SK-N-SH (cell line): ENCODE data around the gene RAC2. TPM values are rescaled to one million over a fixed set of nuclear protein-coding genes. Genes with fewer than 3 reads are reported as not detected.

ENCODE experiments used
- CTCF ChIA-PET: fragments of 300-600, 350-600 bp; formaldehyde crosslinking; extraction: SDS; loops from one replicate; lab custom pipeline; 2021; lab: Yijun Ruan, JAX
- POLR2A ChIA-PET: fragments of 350-600 bp; sonication (Branson Sonifier 250); formaldehyde crosslinking; extraction: SDS; loops from one replicate; lab custom pipeline; 2020; ENCODE audit warnings: antibody characterized with exemption, inconsistent platforms; lab: Yijun Ruan, JAX
- DNase-seq: peaks from one replicate; pipeline ENCODE4 v3.0.0; 2012
- H2AFZ ChIP-seq: fragments of 200-600 bp; sonication (generic); 2 replicates; pipeline ENCODE4 v1.8.1; 2016; ENCODE audit warnings: antibody characterized with exemption, mild to moderate bottlenecking, low read depth
- H3F3A ChIP-seq: fragments of 200-600 bp; sonication (generic); replicated peaks from 2 replicates; pipeline ENCODE3; 2016; ENCODE audit warnings: antibody characterized with exemption, mild to moderate bottlenecking; ENCODE audit not compliant: insufficient read depth
- H3K27ac ChIP-seq, 2 experiments: fragments of 200-500 bp in 1 of 2; fragments of 200-600 bp in 1 of 2; sonication (Bioruptor generic) in 1 of 2; sonication (generic), shearing (Covaris generic) in 1 of 2; 2 replicates each; pipeline versions ENCODE4 v1.5.1 to v1.6.1; 2014 to 2016; ENCODE audit warnings: low read depth in 2 of 2, inconsistent platforms in 1 of 2, low read length in 1 of 2, mild to moderate bottlenecking in 1 of 2, mixed read lengths in 1 of 2
- H3K27me3 ChIP-seq: fragments of 200-600 bp; sonication (generic), shearing (Covaris generic); 2 replicates; pipeline ENCODE4 v1.6.1; 2016; ENCODE audit warnings: mixed run types; ENCODE audit not compliant: insufficient read depth
- H3K36me3 ChIP-seq, 2 experiments: fragments of 200-500 bp in 1 of 2; fragments of 200-600 bp in 1 of 2; sonication (Bioruptor generic) in 1 of 2; sonication (generic) in 1 of 2; replicated peaks in 1 of 2; 2 replicates each; pipeline versions ENCODE3 to v1.5.1; 2014 to 2016; ENCODE audit warnings: low read length in 1 of 2, mild to moderate bottlenecking in 1 of 2; ENCODE audit not compliant: insufficient read depth in 2 of 2, control insufficient read depth in 1 of 2
- H3K4me1 ChIP-seq, 2 experiments: fragments of 200-500 bp in 1 of 2; fragments of 200-600 bp in 1 of 2; sonication (Bioruptor generic) in 1 of 2; sonication (generic), shearing (Covaris generic) in 1 of 2; 2 replicates each; pipeline versions ENCODE4 v1.5.1 to v1.6.1; 2014 to 2016; ENCODE audit warnings: low read depth in 1 of 2, low read length in 1 of 2, mixed run types in 1 of 2; ENCODE audit not compliant: insufficient read depth in 2 of 2, control insufficient read depth in 1 of 2
- H3K4me2 ChIP-seq: fragments of 200-600 bp; sonication (generic), shearing (Covaris generic); 2 replicates; pipeline ENCODE4 v1.6.1; 2017; ENCODE audit warnings: mixed run types
- H3K4me3 ChIP-seq, 2 experiments: fragments of 200-500 bp in 1 of 2; fragments of 200-600 bp in 1 of 2; sonication (Bioruptor generic) in 1 of 2; sonication (generic), shearing (Covaris generic) in 1 of 2; 2 replicates each; pipeline versions ENCODE4 v1.5.1 to v1.8.1; 2014 to 2016; ENCODE audit warnings: low read depth in 2 of 2, inconsistent platforms in 1 of 2, low read length in 1 of 2, mild to moderate bottlenecking in 1 of 2, mixed read lengths in 1 of 2, moderate library complexity in 1 of 2
- H3K79me2 ChIP-seq: fragments of 200-600 bp; sonication (generic); 2 replicates; pipeline ENCODE4 v1.8.1; 2017; ENCODE audit warnings: mild to moderate bottlenecking; ENCODE audit not compliant: insufficient read depth
- H3K9ac ChIP-seq: fragments of 200-600 bp; sonication (generic); 2 replicates; pipeline ENCODE4 v1.6.1; 2017; ENCODE audit warnings: mixed run types
- H3K9me2 ChIP-seq: fragments of 200-600 bp; sonication (generic); 2 replicates; pipeline ENCODE4 v1.6.1; 2017; ENCODE audit warnings: mixed run types
- H3K9me3 ChIP-seq: fragments of 200-600 bp; sonication (generic); 2 replicates; pipeline ENCODE4 v1.6.1; 2017; ENCODE audit warnings: mixed run types, mild to moderate bottlenecking, moderate library complexity
- H4K20me1 ChIP-seq: fragments of 200-600 bp; sonication (generic); 2 replicates; pipeline ENCODE4 v1.6.1; 2017; ENCODE audit warnings: mild to moderate bottlenecking, mixed run types; ENCODE audit not compliant: insufficient read depth
- CHD2 ChIP-seq: fragments of 150-350 bp; IDR thresholded peaks from 2 replicates; pipeline ENCODE4 v1.6.1; 2018; ENCODE audit warnings: low read length; ENCODE audit not compliant: partially characterized antibody
- EP300 ChIP-seq, 2 experiments: IDR thresholded peaks; 2 replicates each; pipeline versions ENCODE4 v1.4.0 to v1.6.1; 2012; ENCODE audit warnings: borderline replicate concordance in 1 of 2, low read depth in 1 of 2, low read length in 1 of 2
- FOSL2 ChIP-seq: IDR thresholded peaks from 2 replicates; pipeline ENCODE4 v1.4.0; 2012; ENCODE audit warnings: low read depth, mild to moderate bottlenecking, moderate library complexity, borderline replicate concordance
- NFIC ChIP-seq: IDR thresholded peaks from 2 replicates; pipeline ENCODE4 v1.4.0; 2012; ENCODE audit warnings: borderline replicate concordance
- RXRA ChIP-seq: IDR thresholded peaks from 2 replicates; pipeline ENCODE4 v1.4.0; 2012; ENCODE audit warnings: low read depth, mild to moderate bottlenecking, borderline replicate concordance
- SMC3 ChIP-seq: IDR thresholded peaks from 2 replicates; pipeline ENCODE4 v1.6.1; 2012; ENCODE audit warnings: low read depth, low read length, improper control_type of control experiment
- WGBS: methylation state at CpG from one replicate; pipeline ENCODE4 v1.1.6; 2017; ENCODE audit warnings: low lambda C conversion rate; 5-methylcytosine and 5-hydroxymethylcytosine counted together
- polyA plus RNA-seq, 3 experiments: library from polyadenylated mRNA; depleted of rRNA; stranded (reverse); fragments of >200 nt; gene quantifications; 2 replicates each; pipeline ENCODE4 v1.2.3, GENCODE V29; 2012
- TF ChIP-seq, protein P1 (sequence below): IDR thresholded peaks from 2 replicates; pipeline ENCODE4 v1.4.0; 2012; ENCODE audit warnings: low read depth, borderline replicate concordance
- TF ChIP-seq, protein P2 (sequence below): IDR thresholded peaks from 2 replicates; pipeline ENCODE4; 2012
- TF ChIP-seq, protein P3 (sequence below): IDR thresholded peaks from 2 replicates; pipeline ENCODE4 v1.6.1; 2012; ENCODE audit warnings: mild to moderate bottlenecking, low read depth, low read length, moderate library complexity
- TF ChIP-seq, protein P4 (sequence below): IDR thresholded peaks from 2 replicates; pipeline ENCODE4 v1.4.0; 2012; ENCODE audit warnings: low read depth, borderline replicate concordance
- TF ChIP-seq, protein P5 (sequence below): IDR thresholded peaks from 2 replicates; pipeline ENCODE4 v1.4.0; 2012; ENCODE audit warnings: low read depth

The RAC2 gene
- polyA plus RNA-seq, 1 of the 3 experiments (the other 2 are of a cell fraction) = 29.9 TPM

DNA sequence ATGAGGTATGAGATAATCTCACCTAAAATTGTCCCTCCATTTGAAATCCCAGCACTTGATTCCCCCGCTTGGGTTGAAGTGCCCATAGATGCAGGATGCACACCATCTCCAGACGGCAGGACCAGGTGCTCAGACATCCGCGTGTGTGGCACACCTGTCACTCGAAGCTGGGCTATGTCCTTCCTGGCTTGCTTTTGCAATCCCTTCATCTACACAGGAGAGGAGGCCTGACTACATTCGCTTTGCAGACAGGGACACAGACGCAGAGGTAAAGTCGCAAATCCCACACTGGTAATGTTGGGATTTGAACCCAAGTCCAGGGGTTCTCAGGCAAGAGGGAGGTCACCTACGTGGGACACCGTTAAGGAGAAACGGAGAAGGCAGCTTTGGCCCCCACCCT lies 31.1 kb upstream of the RAC2 start:
- TF ChIP-seq SMC3 (no peak), FOSL2 (no peak), EP300 (IDR thresholded peaks at IDR 0.05; ENCODE audit: borderline replicate concordance in 1 of 2, low read depth in 1 of 2, low read length in 1 of 2) (no peak)
- TF ChIP-seq, protein P1, sequence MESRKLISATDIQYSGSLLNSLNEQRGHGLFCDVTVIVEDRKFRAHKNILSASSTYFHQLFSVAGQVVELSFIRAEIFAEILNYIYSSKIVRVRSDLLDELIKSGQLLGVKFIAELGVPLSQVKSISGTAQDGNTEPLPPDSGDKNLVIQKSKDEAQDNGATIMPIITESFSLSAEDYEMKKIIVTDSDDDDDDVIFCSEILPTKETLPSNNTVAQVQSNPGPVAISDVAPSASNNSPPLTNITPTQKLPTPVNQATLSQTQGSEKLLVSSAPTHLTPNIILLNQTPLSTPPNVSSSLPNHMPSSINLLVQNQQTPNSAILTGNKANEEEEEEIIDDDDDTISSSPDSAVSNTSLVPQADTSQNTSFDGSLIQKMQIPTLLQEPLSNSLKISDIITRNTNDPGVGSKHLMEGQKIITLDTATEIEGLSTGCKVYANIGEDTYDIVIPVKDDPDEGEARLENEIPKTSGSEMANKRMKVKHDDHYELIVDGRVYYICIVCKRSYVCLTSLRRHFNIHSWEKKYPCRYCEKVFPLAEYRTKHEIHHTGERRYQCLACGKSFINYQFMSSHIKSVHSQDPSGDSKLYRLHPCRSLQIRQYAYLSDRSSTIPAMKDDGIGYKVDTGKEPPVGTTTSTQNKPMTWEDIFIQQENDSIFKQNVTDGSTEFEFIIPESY = no peak
- peaks cover 15% of the 10 kb centered on the region for H3F3A ChIP-seq
- no peaks in the 10 kb centered on the region for H3K27me3 ChIP-seq
- H3K4me1 ChIP-seq = 0 out of 4 replicates have a peak, but pooled peaks cover 0 to 6% of the 10 kb centered on the region in 2 experiments
- WGBS = 96% methylated on average over 8 of the region's 11 CpGs
- no peak overlapping the region for H2AFZ ChIP-seq
- no peak overlapping the region for H3K27ac ChIP-seq
- H3K4me3 ChIP-seq = no peak overlapping the region
- H3K79me2 ChIP-seq = no peaks in the 10 kb centered on the region
- ChIA-PET POLR2A (no interaction called here), CTCF (no interaction called here)
- H3K9ac ChIP-seq = no peak overlapping the region
- H3K9me2 ChIP-seq = no peaks in the 10 kb centered on the region
- no peak for DNase-seq
- no peaks in the 10 kb centered on the region for H4K20me1 ChIP-seq
- no peaks in the 10 kb centered on the region for H3K9me3 ChIP-seq
- no peaks in the 10 kb centered on the region for H3K36me3 ChIP-seq
- no peak overlapping the region for H3K4me2 ChIP-seq

DNA sequence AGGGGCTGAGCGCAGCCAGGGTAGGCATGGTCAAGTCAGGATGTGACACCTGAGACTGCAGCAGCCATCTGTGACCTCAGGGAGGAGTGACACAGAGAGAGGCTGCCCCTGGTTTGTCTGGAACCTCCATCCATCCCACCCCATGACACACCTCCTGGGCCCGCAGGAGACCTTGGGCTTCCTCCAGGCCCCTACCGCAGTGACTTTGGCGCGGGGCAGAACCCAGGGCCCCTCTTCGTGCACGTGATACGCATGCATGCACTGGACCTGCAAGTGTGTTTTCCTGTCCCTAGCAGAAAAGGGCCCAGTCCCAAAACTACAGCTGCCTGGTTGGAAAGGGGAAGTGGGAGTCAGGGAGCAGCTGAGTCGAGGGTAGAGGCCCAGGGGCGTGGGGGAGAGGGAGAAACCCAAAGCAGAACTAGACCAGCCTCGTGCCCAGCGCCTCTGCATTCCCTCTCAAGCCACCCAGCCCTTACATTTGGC lies 30.4 kb upstream of the RAC2 start:
- H2AFZ ChIP-seq = no peak overlapping the region
- no peak overlapping the region for H3K4me3 ChIP-seq
- H3K9me2 ChIP-seq = no peaks in the 10 kb centered on the region
- no peaks in the 10 kb centered on the region for H3K36me3 ChIP-seq
- no peak overlapping the region for H3K27ac ChIP-seq
- DNase-seq = no peak
- H3K27me3 ChIP-seq = no peaks in the 10 kb centered on the region
- H3F3A ChIP-seq = peaks cover 22% of the 10 kb centered on the region
- WGBS = 95% methylated on average over 11 of the region's 12 CpGs
- TF ChIP-seq, protein P2, sequence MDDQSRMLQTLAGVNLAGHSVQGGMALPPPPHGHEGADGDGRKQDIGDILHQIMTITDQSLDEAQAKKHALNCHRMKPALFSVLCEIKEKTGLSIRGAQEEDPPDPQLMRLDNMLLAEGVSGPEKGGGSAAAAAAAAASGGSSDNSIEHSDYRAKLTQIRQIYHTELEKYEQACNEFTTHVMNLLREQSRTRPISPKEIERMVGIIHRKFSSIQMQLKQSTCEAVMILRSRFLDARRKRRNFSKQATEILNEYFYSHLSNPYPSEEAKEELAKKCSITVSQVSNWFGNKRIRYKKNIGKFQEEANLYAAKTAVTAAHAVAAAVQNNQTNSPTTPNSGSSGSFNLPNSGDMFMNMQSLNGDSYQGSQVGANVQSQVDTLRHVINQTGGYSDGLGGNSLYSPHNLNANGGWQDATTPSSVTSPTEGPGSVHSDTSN = no peak
- TF ChIP-seq, protein P1 = no peak
- TF ChIP-seq, protein P3, sequence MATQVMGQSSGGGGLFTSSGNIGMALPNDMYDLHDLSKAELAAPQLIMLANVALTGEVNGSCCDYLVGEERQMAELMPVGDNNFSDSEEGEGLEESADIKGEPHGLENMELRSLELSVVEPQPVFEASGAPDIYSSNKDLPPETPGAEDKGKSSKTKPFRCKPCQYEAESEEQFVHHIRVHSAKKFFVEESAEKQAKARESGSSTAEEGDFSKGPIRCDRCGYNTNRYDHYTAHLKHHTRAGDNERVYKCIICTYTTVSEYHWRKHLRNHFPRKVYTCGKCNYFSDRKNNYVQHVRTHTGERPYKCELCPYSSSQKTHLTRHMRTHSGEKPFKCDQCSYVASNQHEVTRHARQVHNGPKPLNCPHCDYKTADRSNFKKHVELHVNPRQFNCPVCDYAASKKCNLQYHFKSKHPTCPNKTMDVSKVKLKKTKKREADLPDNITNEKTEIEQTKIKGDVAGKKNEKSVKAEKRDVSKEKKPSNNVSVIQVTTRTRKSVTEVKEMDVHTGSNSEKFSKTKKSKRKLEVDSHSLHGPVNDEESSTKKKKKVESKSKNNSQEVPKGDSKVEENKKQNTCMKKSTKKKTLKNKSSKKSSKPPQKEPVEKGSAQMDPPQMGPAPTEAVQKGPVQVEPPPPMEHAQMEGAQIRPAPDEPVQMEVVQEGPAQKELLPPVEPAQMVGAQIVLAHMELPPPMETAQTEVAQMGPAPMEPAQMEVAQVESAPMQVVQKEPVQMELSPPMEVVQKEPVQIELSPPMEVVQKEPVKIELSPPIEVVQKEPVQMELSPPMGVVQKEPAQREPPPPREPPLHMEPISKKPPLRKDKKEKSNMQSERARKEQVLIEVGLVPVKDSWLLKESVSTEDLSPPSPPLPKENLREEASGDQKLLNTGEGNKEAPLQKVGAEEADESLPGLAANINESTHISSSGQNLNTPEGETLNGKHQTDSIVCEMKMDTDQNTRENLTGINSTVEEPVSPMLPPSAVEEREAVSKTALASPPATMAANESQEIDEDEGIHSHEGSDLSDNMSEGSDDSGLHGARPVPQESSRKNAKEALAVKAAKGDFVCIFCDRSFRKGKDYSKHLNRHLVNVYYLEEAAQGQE = no peak
- no peak for TF ChIP-seq RXRA
- TF ChIP-seq CHD2 = no peak
- TF ChIP-seq, protein P4, sequence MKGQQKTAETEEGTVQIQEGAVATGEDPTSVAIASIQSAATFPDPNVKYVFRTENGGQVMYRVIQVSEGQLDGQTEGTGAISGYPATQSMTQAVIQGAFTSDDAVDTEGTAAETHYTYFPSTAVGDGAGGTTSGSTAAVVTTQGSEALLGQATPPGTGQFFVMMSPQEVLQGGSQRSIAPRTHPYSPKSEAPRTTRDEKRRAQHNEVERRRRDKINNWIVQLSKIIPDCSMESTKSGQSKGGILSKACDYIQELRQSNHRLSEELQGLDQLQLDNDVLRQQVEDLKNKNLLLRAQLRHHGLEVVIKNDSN = no peak
- TF ChIP-seq NFIC = no peak
- TF ChIP-seq, protein P5, sequence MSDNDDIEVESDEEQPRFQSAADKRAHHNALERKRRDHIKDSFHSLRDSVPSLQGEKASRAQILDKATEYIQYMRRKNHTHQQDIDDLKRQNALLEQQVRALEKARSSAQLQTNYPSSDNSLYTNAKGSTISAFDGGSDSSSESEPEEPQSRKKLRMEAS = no peak
- H3K79me2 ChIP-seq = no peaks in the 10 kb centered on the region
- no peaks in the 10 kb centered on the region for H4K20me1 ChIP-seq
- POLR2A ChIA-PET = no interaction called here
- H3K4me2 ChIP-seq = no peak overlapping the region
- H3K9ac ChIP-seq = no peak overlapping the region
- no peaks in the 10 kb centered on the region for H3K9me3 ChIP-seq
- CTCF ChIA-PET = interaction anchor here (1.0 to 7.3 kb wide), 2 partner anchors 14 to 32 kb away, joined by 3 to 55 read pairs; no protein-coding TSS in a partner anchor
- H3K4me1 ChIP-seq = 0 out of 4 replicates have a peak, but pooled peaks cover 0 to 6% of the 10 kb centered on the region in 2 experiments
